Measurements from ENCODE around the gene UCHL5. TPM values are rescaled to one million over a fixed set of nuclear protein-coding genes. Genes with fewer than 3 reads are reported as not detected.

Gene UCHL5
- total RNA-seq, 1 donor from 2014 or later: 26.0 TPM

DNA sequence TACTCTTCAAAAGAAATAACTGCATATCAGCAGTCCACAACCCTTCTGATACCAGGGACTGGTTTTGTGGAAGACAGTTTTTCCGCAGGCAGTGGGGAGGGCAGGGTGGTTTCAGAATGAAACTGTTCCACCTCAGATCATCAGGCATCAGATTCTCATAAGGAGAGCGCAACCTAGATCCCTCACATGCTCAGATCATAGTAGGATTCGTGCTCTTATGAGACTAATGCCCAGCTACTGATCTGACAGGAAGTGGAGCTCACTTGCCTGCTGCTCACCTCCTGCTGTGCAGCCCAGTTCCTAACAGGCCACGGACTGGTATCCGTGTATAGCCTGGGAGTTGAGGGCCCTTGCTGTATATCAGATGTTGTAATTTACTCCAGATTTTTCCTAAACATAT lies 11.8 kb upstream of the UCHL5 start:
- TF ChIP-seq, protein P1, sequence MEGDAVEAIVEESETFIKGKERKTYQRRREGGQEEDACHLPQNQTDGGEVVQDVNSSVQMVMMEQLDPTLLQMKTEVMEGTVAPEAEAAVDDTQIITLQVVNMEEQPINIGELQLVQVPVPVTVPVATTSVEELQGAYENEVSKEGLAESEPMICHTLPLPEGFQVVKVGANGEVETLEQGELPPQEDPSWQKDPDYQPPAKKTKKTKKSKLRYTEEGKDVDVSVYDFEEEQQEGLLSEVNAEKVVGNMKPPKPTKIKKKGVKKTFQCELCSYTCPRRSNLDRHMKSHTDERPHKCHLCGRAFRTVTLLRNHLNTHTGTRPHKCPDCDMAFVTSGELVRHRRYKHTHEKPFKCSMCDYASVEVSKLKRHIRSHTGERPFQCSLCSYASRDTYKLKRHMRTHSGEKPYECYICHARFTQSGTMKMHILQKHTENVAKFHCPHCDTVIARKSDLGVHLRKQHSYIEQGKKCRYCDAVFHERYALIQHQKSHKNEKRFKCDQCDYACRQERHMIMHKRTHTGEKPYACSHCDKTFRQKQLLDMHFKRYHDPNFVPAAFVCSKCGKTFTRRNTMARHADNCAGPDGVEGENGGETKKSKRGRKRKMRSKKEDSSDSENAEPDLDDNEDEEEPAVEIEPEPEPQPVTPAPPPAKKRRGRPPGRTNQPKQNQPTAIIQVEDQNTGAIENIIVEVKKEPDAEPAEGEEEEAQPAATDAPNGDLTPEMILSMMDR (IDR thresholded peaks at IDR 0.05): no peak
- no peak for ATAC-seq
- intact Hi-C loops (cut with DNase I): no loop called here

DNA sequence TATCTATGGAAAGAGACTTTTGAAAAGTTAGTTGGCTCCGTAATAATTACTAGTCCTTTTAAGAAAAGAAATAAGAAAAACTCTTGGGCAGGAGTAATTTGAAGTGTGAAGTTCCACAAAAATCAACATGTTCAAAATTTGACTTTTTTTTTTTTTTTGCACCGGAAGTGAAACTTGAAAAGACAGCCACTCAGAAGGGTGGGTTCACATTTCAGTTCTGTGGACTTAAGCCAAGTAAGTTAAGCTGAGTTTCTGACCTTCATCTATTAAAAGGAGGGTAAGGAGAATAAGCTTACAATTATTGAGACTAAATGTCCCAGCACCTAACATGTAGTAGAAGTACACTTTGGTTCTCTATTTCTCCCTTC lies 11.2 kb upstream of the UCHL5 start:
- H3K4me1 ChIP-seq: peaks cover 13% of the 10 kb centered on the region
- no peak overlapping the region for H3K27ac ChIP-seq
- no peak for ATAC-seq
- peaks cover 6% of the 10 kb centered on the region for H3K36me3 ChIP-seq
- no peaks in the 10 kb centered on the region for H3K27me3 ChIP-seq (ENCODE audit: low read depth)
- H3K4me3 ChIP-seq: no peak overlapping the region
- TF ChIP-seq, protein P1 (IDR thresholded peaks at IDR 0.05): no peak
- intact Hi-C loops (cut with DNase I): no loop called here
- no peak for DNase-seq
- no peaks in the 10 kb centered on the region for H3K9me3 ChIP-seq

More for the DNA sequence above, 11.8 kb upstream of the UCHL5 start:
- Histone ChIP-seq H3K27me3 (ENCODE audit: low read depth) (no peaks in the 10 kb centered on the region), H3K4me3 (no peak overlapping the region), H3K36me3 (peaks cover 10% of the 10 kb centered on the region), H3K4me1 (peaks cover 13% of the 10 kb centered on the region), H3K9me3 (no peaks in the 10 kb centered on the region), H3K27ac (no peak overlapping the region)
- DNase-seq: no peak

DNA sequence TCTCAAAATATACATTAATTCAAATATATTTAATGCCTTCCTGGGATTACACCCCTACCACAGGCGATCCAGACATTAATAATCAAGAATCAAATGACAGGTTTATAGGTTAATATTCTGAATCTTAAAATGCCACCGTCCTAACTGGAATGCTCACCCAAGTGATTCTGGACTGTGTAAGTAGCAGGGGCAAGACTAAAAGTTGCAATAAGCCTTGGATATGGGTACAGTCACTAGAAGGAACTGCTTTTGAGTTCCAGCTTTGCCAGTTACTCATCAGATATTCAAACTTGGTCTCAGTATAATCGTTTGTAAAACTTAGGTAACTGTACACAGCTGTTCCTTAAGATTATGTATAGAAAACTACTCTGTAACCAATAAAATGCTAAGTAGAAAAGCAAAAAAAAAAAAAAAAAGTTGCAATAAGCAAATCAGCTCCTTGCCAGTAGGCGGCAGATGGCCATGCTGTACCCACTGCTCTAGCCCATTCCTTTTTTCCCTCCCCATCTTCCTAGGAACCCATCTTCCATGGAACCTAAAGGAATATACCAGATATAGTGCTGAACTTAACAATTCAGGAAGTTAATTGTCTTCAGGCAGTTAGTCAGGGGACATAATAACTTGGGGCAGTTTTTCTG lies 10.7 kb upstream of the UCHL5 start:
- TF ChIP-seq, protein P1 (IDR thresholded peaks at IDR 0.05): no peak
- H3K27me3 ChIP-seq (ENCODE audit: low read depth): no peaks in the 10 kb centered on the region
- peaks cover 13% of the 10 kb centered on the region for H3K4me1 ChIP-seq
- ATAC-seq: no peak
- H3K9me3 ChIP-seq: no peaks in the 10 kb centered on the region
- H3K4me3 ChIP-seq: no peak overlapping the region
- no peak overlapping the region for H3K27ac ChIP-seq
- DNase-seq: no peak
- H3K36me3 ChIP-seq: peaks cover 6% of the 10 kb centered on the region
- intact Hi-C loops (cut with DNase I): no loop called here

DNA sequence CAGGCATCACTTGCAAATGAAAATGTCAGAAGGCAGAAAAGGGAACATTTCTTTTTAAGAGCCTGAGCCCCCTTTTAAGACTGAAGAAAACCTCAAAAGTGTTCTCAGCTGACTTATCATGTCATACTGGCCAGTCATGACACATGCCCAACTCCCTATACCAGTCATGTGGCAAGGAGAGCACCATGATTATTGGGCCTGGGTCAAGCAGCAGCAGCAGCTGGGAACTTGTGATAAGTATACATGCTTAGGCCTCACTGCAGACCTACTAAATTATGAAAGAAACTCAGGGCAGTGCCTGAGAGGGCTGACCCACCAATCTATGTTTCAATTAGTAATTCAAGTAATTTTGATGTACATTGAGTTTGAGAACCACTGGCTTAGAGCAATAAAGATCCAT lies 8.9 kb upstream of the UCHL5 start:
- intact Hi-C loops (cut with DNase I): no loop called here
- TF ChIP-seq, protein P1 (IDR thresholded peaks at IDR 0.05): no peak
- no peak overlapping the region for H3K27ac ChIP-seq

DNA sequence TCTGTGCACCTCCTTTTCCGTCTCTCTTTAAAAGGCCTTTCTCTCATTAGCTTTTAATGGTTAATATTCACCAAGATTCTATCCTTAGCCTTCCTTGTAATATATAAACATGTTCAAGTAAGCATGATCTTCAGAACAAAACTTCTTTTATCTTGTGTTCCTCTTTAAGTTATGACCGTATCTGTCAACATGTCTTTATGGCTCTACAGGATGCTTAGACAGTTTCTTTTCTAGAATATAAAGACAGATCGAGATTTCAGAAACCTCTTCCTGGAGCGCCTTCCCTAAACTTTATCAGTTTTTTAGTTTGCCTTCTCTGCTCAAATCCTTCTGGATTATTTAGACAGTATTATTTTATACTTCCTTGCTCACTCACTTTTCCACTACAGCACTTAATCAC lies 7.4 kb upstream of the UCHL5 start:
- no peak overlapping the region for H3K4me3 ChIP-seq
- ATAC-seq (no peak), DNase-seq (no peak)
- H3K4me1 ChIP-seq: peaks cover 15% of the 10 kb centered on the region
- no peaks in the 10 kb centered on the region for H3K9me3 ChIP-seq
- intact Hi-C loops (cut with DNase I): no loop called here
- H3K27me3 ChIP-seq (ENCODE audit: low read depth): no peaks in the 10 kb centered on the region
- no peak overlapping the region for H3K27ac ChIP-seq
- TF ChIP-seq, protein P1 (IDR thresholded peaks at IDR 0.05): no peak
- H3K36me3 ChIP-seq: no peaks in the 10 kb centered on the region

More for the DNA sequence above, 8.9 kb upstream of the UCHL5 start:
- H3K9me3 ChIP-seq: no peaks in the 10 kb centered on the region
- H3K4me1 ChIP-seq: peaks cover 13% of the 10 kb centered on the region
- no peak overlapping the region for H3K4me3 ChIP-seq
- no peaks in the 10 kb centered on the region for H3K27me3 ChIP-seq (ENCODE audit: low read depth)
- ATAC-seq: no peak
- peaks cover 6% of the 10 kb centered on the region for H3K36me3 ChIP-seq
- no peak for DNase-seq

Data from lower lobe of right lung (tissue), 2 donors.